NCI-H69 (cell line): ENCODE results near the gene IL4I1.

Experiments used
- DNase-seq: peaks from one replicate; lab custom pipeline; 2025; lab: John Stamatoyannopoulos, UW

The IL4I1 gene

GRCh38 chr19:49862391-49863253 lies 34.1 kb downstream of the IL4I1 start:
- peak; percentile 53 for DNase-seq

DNA sequence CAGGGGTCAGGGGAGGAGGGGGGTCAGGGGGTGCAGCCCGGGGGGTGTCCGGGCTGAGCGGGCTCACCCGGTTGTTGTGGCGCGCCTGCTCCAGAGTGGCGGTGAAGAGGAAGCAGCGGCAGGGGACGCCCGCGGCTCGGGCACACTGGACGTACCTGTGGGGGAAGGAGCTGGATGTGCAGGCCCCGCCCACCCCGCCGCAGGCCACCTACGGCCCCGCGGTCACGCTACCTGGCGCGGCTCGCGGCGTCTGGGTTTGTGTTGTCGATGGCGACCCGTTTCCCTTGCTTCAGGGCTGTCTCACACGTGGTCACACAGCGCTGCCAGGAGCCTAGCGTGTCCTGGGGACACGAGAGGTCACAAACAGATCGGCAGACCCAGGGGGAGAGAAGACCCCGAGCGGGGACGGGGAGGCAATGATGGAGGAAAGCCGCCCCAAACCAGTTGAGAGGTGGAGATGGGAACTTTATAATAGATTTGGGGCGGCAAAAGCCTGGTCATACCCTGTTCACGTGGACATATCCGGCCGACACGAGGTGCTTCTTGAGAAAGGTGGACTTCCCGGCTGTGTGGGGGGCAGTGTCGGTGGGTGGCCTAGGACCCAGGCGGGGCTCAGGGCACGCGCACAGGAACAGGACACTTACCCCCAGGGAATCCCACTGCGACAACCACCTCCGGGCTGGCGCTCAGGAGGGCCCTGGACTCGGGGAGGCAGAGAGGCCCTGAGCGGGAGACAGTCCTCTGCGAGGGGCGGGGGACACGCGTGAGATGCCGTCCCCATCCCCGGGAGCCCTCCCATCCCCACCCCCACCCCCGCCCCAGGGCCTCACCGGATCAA lies 34.9 kb downstream of the IL4I1 start:
- no peak for DNase-seq

- peak; percentile 37 for DNase-seq
Measured at GRCh38 chr19:49861107-49861506, 35.6 kb downstream of the IL4I1 start.

- DNase-seq, result no peak
Measured at GRCh38 chr19:49860336-49861102, 36.2 kb downstream of the IL4I1 start.

GRCh38 chr19:49859682-49860335 lies 36.9 kb downstream of the IL4I1 start:
- no peak for DNase-seq

GRCh38 chr19:49858088-49858985 lies 38.4 kb downstream of the IL4I1 start:
- DNase-seq, result peak; percentile 23

- no peak for DNase-seq
Measured at GRCh38 chr19:49857838-49858087, 38.9 kb downstream of the IL4I1 start.

DNA sequence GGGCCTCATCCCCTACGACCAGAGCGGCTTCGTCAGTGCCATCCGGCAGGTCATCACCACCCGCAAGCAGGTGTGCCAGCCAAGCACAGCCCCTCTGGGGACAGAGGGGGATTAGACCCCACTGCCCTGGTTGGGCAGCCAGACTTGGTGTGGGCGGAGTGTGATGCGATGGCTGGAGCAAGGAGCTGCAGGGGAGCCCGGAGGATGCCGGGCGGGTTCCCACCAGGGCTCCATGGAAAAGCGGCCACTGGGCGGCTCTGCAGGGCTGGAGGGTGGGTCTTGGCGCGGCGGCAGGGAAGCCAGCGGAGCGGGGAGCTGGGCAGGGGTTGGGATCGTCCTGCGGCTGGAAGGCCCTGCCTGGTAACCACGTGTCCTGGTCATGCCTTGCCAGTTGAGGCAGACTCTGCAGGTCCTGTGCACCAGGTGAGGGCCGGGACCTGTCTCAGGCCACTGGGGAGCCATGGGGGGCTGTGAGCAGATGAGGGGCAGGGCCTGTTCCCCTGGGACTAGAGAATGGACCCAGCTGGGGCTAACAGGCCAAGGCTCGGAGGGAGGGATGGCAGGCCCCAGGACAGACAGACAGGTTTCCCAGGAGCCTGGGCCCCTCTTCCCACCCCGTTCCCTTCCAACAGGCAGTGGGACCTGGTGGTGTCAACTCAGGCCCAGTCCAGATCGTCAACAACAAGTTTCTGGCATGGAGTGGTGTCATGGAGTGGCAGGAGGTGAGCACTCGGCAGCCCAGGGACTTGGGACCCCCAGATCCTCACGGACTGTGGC lies 39.4 kb downstream of the IL4I1 start:
- peak; percentile 51 for DNase-seq

- no peak for DNase-seq
Measured at GRCh38 chr19:49856574-49857021, 40.1 kb downstream of the IL4I1 start.

- peak; percentile 29 for DNase-seq
Measured at GRCh38 chr19:49855676-49856573, 40.8 kb downstream of the IL4I1 start.

DNA sequence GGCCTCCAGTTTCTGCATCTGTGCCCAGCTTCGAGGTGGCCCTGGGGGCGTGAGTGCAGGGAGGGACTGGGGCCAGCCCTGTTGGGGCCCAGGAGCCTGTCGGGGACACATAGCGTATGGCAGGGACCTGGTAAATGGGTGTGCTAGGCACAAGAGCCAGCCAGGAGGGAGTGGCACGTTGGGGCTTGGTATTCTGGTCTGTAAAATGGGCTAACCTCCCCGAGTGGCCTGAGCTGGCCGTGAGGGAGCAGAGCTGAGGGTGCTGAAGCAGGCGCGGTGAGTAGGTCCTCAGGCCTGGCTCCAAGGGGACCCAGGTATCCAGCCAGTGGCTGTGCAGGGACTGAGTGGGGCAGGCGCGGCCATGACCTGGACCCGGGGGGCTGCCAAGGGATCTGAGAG lies 41.4 kb downstream of the IL4I1 start:
- no peak for DNase-seq

DNA sequence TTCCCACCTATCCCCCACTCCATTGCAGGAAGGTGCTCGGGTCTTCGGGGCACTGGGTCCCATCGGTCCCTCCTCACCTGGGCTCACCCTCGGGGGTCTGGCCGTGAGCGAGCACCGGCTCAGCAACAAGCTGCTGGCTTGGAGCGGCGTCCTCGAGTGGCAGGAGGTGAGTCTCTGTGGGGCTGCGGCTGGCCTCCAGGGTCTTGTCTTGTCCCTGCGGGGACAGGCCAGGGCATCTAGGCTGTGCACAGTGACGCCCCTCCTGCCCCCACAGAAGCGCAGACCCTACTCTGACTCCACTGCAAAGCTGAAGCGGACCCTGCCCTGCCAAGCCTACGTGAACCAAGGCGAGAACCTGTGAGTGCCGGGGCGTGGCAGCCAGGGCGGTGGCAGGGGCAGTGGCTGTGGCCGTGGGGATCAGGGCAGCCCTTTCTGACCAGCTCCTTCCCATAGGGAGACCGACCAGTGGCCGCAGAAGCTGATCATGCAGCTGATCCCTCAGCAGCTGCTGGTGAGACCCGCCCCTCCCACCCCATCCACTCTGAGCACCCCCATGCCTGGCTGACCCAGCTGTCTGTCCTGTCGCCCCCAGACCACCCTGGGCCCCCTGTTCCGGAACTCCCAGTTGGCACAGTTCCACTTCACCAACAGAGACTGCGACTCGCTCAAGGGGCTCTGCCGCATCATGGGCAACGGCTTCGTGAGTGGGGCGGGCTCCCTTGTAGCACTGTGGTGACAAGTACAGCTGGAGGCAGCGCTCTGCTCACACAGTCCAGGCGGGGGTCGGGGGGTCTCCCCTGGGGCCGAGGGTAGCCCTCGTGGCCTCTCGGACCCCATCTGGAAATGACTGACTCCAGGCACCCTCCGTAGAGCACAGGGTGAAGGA lies 42.1 kb downstream of the IL4I1 start:
- no peak for DNase-seq

- DNase-seq, result no peak
Measured at GRCh38 chr19:49853852-49854377, 42.8 kb downstream of the IL4I1 start.

GRCh38 chr19:49852631-49853126 lies 44.0 kb downstream of the IL4I1 start:
- DNase-seq, result no peak

- peak; percentile 85 for DNase-seq
Measured at GRCh38 chr19:49851456-49852259, 45.0 kb downstream of the IL4I1 start.

DNA sequence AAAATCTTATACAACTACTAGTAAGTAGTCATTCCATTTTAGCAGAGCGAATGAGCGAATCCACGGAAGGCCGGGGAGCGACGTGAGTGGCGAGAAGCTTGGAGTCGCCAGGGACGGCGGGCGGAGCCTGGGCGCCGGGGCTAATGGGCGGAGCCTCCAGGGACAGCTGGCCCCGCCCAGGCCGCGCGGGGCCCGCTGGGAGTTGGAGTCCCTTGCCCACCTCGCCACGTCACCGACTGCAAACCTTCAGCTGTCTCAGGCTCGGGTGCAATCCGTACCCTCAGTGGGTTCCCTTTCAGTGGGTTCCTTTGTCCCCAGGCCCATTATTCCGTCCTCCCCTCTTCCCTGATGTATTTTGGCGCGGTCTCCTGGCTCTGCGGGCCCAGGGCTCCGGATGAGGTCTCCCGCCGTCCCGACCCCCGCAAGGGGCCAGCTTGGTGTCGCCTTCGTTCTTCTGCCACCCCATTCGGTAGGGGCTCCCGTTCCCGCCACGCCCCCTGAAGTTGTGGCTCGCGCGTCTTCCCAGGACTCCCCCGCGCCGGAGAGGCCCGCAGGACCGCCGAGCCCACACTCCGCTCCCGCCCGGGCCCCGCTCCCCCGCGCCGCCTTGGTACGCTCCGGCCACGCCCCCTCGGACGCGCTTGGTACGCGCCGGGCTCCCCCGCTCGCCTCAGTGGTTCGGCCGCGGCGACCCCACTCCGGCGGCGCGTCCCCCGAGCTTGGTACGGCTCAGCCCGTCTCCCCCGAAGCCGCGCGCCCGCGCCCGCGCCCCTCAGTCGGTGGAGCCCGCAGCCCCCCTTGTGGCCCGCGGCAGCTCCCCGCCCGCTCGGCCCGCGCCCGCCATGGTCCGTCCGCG lies 46.0 kb downstream of the IL4I1 start, which contains the start of gene PTOV1:
TSS of gene PTOV1 (plus strand) at position 673 of the 856 bp plus-strand sequence.
- DNase-seq, result peak; percentile 97
